Activated naive CD4-positive, alpha-beta T cell (primary cell): Measurements from ENCODE around the gene AFDN.
"Not testable (repeated sequence)": the region's sequence is repeated elsewhere in the genome, so short reads cannot be mapped to it uniquely, and the experiment has no call there.

Experiments used
- DNase-seq, 4 experiments: peaks; one replicate each; lab custom pipeline; 2025; lab: John Stamatoyannopoulos, UW

The AFDN gene

GRCh38 chr6:168001514-168001913 is 174.8 kb downstream of the AFDN start:
- DNase-seq, result not testable (repeated sequence)

GRCh38 chr6:168002804-168003203 is 176.1 kb downstream of the AFDN start:
- no peak for DNase-seq

GRCh38 chr6:168004023-168004422 is 177.3 kb downstream of the AFDN start:
- DNase-seq, result no peak

- no peak for DNase-seq
Measured at GRCh38 chr6:168004945-168005344, 178.2 kb downstream of the AFDN start.

GRCh38 chr6:168005796-168006195 is 179.1 kb downstream of the AFDN start:
- no peak for DNase-seq

- no peak for DNase-seq
Measured at GRCh38 chr6:168007592-168008338, 181.1 kb downstream of the AFDN start.

- no peak for DNase-seq
Measured at GRCh38 chr6:168009331-168009730, 182.6 kb downstream of the AFDN start.

GRCh38 chr6:168011291-168011690 is 184.6 kb downstream of the AFDN start:
- DNase-seq, result no peak

- DNase-seq, result no peak
Measured at GRCh38 chr6:168012431-168013249, 185.9 kb downstream of the AFDN start.

- no peak for DNase-seq
Measured at GRCh38 chr6:168013250-168013915, 186.7 kb downstream of the AFDN start.

GRCh38 chr6:168014428-168014827 is 187.7 kb downstream of the AFDN start:
- DNase-seq, result no peak

GRCh38 chr6:168015009-168015408 is 188.3 kb downstream of the AFDN start:
- no peak for DNase-seq

GRCh38 chr6:168015482-168016175 is 188.9 kb downstream of the AFDN start:
- DNase-seq, result no peak

GRCh38 chr6:168016176-168016620 is 189.5 kb downstream of the AFDN start:
- no peak for DNase-seq

GRCh38 chr6:168016721-168017525 is 190.2 kb downstream of the AFDN start:
- no peak for DNase-seq

- DNase-seq, result no peak
Measured at GRCh38 chr6:168017629-168018028, 190.9 kb downstream of the AFDN start.

GRCh38 chr6:168018664-168019063 is 192.0 kb downstream of the AFDN start:
- no peak for DNase-seq

GRCh38 chr6:168020242-168020641 is 193.5 kb downstream of the AFDN start:
- DNase-seq, result no peak

GRCh38 chr6:168021581-168021980 is 194.9 kb downstream of the AFDN start:
- no peak for DNase-seq
